ENCODE results near the gene FBXW7.

FBXW7 gene

GRCh38 chr4:152322656-152323055 lies 213.2 kb downstream of the FBXW7 start:
- no peak for DNase-seq

GRCh38 chr4:152321923-152322322 lies 214.0 kb downstream of the FBXW7 start:
- no peak for DNase-seq

- DNase-seq, result no peak
Observed at GRCh38 chr4:152321398-152321797, 214.5 kb downstream of the FBXW7 start.

GRCh38 chr4:152316969-152317368 lies 218.9 kb downstream of the FBXW7 start:
- no peak for DNase-seq

- peak; percentile 92 for DNase-seq
Observed at GRCh38 chr4:152310257-152310656, 225.6 kb downstream of the FBXW7 start.

GRCh38 chr4:152309418-152309817 lies 226.5 kb downstream of the FBXW7 start:
- DNase-seq, result peak; percentile 16

- no peak for DNase-seq
Observed at GRCh38 chr4:152308951-152309350, 226.9 kb downstream of the FBXW7 start.

GRCh38 chr4:152307669-152308068 lies 228.2 kb downstream of the FBXW7 start:
- no peak for DNase-seq

- no peak for DNase-seq
Observed at GRCh38 chr4:152306541-152306940, 229.4 kb downstream of the FBXW7 start.

GRCh38 chr4:152304220-152304619 lies 231.7 kb downstream of the FBXW7 start:
- no peak for DNase-seq

- DNase-seq, result no peak
Observed at GRCh38 chr4:152301381-152301780, 234.5 kb downstream of the FBXW7 start.

- no peak for DNase-seq
Observed at GRCh38 chr4:152299553-152299952, 236.3 kb downstream of the FBXW7 start.

GRCh38 chr4:152296386-152296785 lies 239.5 kb downstream of the FBXW7 start:
- no peak for DNase-seq

GRCh38 chr4:152294765-152295164 lies 241.1 kb downstream of the FBXW7 start:
- DNase-seq, result no peak

GRCh38 chr4:152294331-152294730 lies 241.6 kb downstream of the FBXW7 start:
- DNase-seq, result no peak

- DNase-seq, result no peak
Observed at GRCh38 chr4:152293527-152293926, 242.4 kb downstream of the FBXW7 start.

GRCh38 chr4:152290366-152290921 lies 245.4 kb downstream of the FBXW7 start:
- no peak for DNase-seq

- DNase-seq, result no peak
Observed at GRCh38 chr4:152289941-152290340, 246.0 kb downstream of the FBXW7 start.

GRCh38 chr4:152289541-152289940 lies 246.4 kb downstream of the FBXW7 start:
- no peak for DNase-seq

GRCh38 chr4:152283801-152284470 lies 252.0 kb downstream of the FBXW7 start:
- DNase-seq, result peak; percentile 23

- no peak for DNase-seq
Observed at GRCh38 chr4:152281822-152282221, 254.1 kb downstream of the FBXW7 start.

- DNase-seq, result no peak
Observed at GRCh38 chr4:152281211-152281610, 254.7 kb downstream of the FBXW7 start.

- DNase-seq, result no peak
Observed at GRCh38 chr4:152279234-152279566, 256.7 kb downstream of the FBXW7 start.

- DNase-seq, result no peak
Observed at GRCh38 chr4:152278505-152279233, 257.2 kb downstream of the FBXW7 start.

- no peak for DNase-seq
Observed at GRCh38 chr4:152278172-152278504, 257.8 kb downstream of the FBXW7 start.
